SH-SY5Y (cell line): Measurements from ENCODE around the gene KRTAP4-9.
"Not testable (repeated sequence)": the region's sequence is repeated elsewhere in the genome, so short reads cannot be mapped to it uniquely, and the experiment has no call there.

Experiments
- GATA2 ChIP-seq: IDR thresholded peaks from 2 replicates; pipeline ENCODE4 v1.6.1; 2011; ENCODE audit warnings: mild to moderate bottlenecking, low read depth, low read length
- GATA3 ChIP-seq: IDR thresholded peaks from 2 replicates; pipeline ENCODE4 v1.6.1; 2011; ENCODE audit warnings: low read depth, mild to moderate bottlenecking, low read length, moderate library complexity

Gene KRTAP4-9

DNA sequence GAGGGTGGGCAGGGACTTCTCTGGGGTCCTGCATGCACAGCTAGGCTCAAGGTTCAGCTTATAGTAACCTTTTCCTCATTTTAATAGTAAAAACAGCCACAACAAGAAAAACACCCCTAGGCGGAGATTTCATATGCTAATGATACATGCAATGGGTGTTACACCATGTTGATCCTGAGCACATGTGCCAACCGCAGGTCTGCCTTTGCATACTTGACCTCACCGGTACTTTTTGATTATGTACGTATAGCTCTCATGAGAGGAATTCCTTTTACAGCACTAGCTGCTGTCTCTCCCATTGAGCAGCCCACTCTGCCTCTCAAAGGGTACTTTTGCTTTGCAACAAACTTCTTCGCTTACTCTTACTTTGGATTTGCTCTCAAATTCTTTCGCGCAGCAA, 9.1 kb upstream of the KRTAP4-9 start:
- TF ChIP-seq GATA3 = no peak
- TF ChIP-seq GATA2 = no peak

- TF ChIP-seq GATA3 = no peak
These were observed 7.1 kb upstream of the KRTAP4-9 start, which contains the start of gene KRTAP4-8 for GRCh38 chr17:41098042-41098441. Gene KRTAP4-8 (minus strand): TSS chr17:41098142. CDS start chr17:41098084, 58 bp downstream.

DNA sequence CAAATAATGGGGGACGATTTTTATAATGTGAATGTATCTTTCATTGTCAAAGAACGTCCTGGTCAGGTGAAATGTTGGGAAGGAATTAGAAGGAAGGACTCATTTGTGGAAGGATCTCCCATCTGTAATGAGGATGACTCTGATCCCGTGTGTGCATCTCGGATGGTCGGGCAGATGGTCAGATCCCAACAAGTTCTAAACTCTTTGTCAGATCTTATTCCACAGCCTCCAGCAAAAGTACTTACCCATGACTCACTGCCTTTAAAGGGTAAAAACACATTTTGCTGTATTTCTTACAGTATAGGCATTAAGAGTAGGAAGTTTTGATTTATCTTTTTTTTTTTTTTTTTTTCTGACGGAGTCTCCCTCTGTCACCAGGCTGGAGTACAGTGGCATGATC, 6.7 kb upstream of the KRTAP4-9 start:
- TF ChIP-seq GATA2 = no peak
- no peak for TF ChIP-seq GATA3

- no peak for TF ChIP-seq GATA2
These were observed 3.5 kb upstream of the KRTAP4-9 start, which contains the start of gene KRTAP4-16 for GRCh38 chr17:41101586-41102259. Gene KRTAP4-16 (minus strand): TSS chr17:41102209. CDS start chr17:41102209, 0 bp downstream.

DNA sequence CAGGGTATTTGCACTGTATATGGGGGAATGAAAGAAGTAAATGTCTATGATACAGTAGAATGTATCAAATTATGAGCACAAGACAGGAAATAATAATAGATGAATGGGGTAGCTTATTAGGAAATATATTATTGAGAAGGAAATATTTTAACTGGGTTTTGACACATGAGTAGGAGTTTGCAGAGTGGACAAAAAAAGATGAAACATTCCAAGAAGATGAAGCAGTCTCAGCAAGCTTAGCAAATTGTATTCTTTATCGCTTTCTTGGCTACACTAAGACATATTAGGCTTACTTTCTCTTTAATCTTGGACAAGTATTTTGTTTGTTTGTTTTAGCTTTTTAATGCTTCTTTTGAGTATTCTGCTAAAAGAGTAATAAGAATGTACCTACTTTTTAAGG, 1.3 kb upstream of the KRTAP4-9 start:
- TF ChIP-seq GATA2 = no peak
- TF ChIP-seq GATA3 = no peak

- TF ChIP-seq GATA2 (no peak), GATA3 (no peak)
These were observed 2.8 kb downstream of the KRTAP4-9 start for GRCh38 chr17:41107941-41108450.

DNA sequence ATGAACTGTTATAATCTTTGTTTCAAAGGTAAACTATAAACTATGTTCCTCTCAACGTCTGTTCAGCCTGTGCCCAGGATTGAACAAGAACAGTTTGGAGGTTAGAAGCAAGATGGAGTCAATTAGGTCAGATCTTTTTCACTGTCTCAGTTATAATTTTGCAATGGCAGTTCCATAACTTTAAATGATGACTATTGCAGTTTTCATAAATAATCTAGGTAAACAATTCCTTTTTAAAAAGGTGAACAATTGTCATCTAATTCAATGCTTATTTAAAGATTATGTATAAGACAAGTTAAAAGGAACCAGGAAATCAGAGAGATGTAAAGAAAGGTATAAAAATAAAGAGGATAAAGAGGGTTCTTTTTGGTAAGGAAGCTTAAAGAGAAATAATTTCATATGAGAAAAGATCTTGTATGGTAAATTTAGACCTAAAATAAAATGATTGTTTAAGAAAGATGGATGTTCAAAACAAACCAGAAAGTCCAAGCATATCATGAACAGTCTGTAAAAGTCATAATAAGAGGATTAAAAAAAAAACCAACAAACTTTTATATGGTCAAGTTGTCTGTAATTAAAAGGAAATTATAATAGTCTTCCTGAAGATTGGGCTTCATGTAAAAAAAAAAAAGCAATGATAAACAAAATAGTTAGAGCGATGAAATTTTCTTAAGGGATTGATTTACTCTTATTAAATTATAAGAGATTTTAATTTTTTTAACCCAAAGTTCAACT, 6.1 kb downstream of the KRTAP4-9 start:
- TF ChIP-seq GATA2 (no peak), GATA3 (no peak)

- TF ChIP-seq GATA2 (no peak), GATA3 (no peak)
These were observed 11.1 kb downstream of the KRTAP4-9 start for GRCh38 chr17:41116297-41116696.

DNA sequence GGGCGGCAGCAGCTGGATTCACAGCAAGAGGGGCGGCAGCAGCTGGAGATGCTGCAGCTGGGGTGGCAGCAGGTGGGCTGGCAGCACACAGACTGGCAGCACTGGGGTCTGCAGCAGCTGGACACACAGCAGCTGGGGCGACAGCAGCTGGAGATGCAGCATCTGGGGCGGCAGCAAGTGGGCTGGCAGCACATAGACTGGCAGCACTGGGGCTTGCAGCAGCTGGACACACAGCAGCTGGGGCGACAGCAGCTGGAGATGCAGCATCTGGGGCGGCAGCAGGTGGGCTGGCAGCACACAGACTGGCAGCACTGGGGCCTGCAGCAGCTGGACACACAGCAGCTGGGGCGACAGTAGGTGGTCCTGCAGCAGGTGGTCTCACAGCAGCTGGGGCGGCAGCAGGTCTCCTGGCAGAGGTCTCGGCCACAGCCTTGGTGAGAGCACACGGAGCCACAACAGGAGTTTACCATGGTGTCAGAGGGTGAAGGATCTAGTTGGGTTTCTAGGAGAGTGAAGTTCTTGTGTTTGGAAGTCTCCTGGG, 12.7 kb downstream of the KRTAP4-9 start, which contains the start of gene KRTAP4-11:
Gene KRTAP4-11, minus strand, starts transcription at position 528 of the 541 bp plus-strand sequence. Its CDS starts 58 bp downstream, at position 470.
- not testable (repeated sequence) for TF ChIP-seq GATA3, GATA2

- TF ChIP-seq GATA2 (no peak), GATA3 (no peak)
These were observed 13.5 kb downstream of the KRTAP4-9 start for GRCh38 chr17:41118721-41119120.

DNA sequence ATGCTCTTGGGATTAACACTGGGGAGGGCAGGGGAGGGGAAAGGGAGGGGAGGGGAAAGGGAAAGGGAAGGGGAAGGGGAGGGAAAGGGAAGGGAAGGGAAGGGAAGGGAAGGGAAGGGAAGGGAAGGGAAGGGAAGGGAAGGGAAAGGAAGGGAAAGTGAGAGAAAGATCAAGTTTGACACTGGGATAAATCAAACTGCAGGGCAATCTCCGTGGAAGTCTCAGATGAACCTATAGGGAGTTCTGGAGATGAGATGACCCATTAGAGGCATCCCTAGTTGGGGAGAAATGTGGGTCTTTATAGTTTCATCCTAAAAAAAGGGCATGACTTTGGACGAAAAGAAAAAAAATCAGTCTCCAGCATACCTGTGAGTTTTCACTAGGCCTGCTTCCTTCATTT, 16.6 kb downstream of the KRTAP4-9 start:
- TF ChIP-seq GATA2 = no peak
- no peak for TF ChIP-seq GATA3

DNA sequence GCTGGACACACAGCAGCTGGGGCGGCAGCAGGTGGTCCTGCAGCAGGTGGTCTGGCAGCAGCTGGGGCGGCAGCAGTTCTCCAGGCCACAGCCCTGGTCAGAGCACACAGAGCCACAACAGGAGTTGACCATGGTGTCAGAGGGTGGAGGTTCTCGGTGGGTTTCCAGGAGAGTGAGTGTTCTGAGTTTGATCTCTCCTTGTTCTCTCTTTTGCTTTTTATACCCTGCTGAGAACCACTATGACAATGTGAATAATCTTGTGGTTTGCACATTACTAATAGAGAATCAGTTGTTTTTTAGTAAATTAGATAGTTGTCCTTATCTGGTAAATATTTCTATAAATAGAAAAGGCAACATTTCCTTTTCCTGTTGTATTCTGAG, 18.8 kb downstream of the KRTAP4-9 start, which contains the start of gene KRTAP4-12:
Gene KRTAP4-12, minus strand, starts transcription at position 192 of the 381 bp plus-strand sequence. Its CDS starts 60 bp downstream, at position 132.
- TF ChIP-seq GATA3, GATA2: not testable (repeated sequence)

GRCh38 chr17:41125064-41125463, 19.9 kb downstream of the KRTAP4-9 start:
- no peak for TF ChIP-seq GATA2
- no peak for TF ChIP-seq GATA3

DNA sequence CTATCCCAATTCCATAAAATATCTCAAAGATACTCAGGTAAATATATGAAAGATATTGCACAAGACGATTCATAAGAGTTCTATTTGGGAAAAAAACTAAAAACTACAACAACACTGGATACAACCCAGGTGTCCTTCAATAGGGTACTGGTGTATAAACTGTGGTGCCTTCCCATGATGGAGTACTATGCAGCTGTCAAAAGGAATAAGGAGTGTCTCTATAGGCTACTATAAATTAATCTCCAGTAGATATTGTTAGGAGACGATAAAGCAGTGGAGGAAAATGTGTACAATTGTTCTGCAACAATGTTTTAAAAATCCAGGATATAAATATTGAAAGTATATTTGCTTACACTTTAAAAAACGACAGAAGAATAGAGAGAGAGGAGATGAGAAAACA, 21.2 kb downstream of the KRTAP4-9 start:
- TF ChIP-seq GATA2 (no peak), GATA3 (no peak)
